GM13977 (cell line): Measurements from ENCODE around the gene POMT1.
"Not testable (repeated sequence)": the region's sequence is repeated elsewhere in the genome, so short reads cannot be mapped to it uniquely, and the experiment has no call there.

ENCODE experiments used
- DNase-seq: peaks from one replicate; pipeline ENCODE4 v3.0.0; 2012; ENCODE audit warnings: low spot score
- in situ Hi-C: fragments of 300-500 bp; cut with MboI; formaldehyde crosslinking; loops from one replicate; pipeline ENCODE4 v1.12.0; 2022; ENCODE audit warnings: low sequenced_read_pairs, low pct_unique_long_range_greater_than_20kb, mixed read lengths, inconsistent platforms; ENCODE audit not compliant: unreplicated experiment
- TF ChIP-seq, protein P1 (sequence below): IDR thresholded peaks from 2 replicates; pipeline ENCODE4 v1.5.1; 2012; ENCODE audit warnings: mild to moderate bottlenecking, control low read depth; ENCODE audit not compliant: insufficient read depth; ENCODE audit errors: extremely low read depth, missing control alignments

The POMT1 gene, protein sequence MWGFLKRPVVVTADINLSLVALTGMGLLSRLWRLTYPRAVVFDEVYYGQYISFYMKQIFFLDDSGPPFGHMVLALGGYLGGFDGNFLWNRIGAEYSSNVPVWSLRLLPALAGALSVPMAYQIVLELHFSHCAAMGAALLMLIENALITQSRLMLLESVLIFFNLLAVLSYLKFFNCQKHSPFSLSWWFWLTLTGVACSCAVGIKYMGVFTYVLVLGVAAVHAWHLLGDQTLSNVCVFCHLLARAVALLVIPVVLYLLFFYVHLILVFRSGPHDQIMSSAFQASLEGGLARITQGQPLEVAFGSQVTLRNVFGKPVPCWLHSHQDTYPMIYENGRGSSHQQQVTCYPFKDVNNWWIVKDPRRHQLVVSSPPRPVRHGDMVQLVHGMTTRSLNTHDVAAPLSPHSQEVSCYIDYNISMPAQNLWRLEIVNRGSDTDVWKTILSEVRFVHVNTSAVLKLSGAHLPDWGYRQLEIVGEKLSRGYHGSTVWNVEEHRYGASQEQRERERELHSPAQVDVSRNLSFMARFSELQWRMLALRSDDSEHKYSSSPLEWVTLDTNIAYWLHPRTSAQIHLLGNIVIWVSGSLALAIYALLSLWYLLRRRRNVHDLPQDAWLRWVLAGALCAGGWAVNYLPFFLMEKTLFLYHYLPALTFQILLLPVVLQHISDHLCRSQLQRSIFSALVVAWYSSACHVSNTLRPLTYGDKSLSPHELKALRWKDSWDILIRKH

DNA sequence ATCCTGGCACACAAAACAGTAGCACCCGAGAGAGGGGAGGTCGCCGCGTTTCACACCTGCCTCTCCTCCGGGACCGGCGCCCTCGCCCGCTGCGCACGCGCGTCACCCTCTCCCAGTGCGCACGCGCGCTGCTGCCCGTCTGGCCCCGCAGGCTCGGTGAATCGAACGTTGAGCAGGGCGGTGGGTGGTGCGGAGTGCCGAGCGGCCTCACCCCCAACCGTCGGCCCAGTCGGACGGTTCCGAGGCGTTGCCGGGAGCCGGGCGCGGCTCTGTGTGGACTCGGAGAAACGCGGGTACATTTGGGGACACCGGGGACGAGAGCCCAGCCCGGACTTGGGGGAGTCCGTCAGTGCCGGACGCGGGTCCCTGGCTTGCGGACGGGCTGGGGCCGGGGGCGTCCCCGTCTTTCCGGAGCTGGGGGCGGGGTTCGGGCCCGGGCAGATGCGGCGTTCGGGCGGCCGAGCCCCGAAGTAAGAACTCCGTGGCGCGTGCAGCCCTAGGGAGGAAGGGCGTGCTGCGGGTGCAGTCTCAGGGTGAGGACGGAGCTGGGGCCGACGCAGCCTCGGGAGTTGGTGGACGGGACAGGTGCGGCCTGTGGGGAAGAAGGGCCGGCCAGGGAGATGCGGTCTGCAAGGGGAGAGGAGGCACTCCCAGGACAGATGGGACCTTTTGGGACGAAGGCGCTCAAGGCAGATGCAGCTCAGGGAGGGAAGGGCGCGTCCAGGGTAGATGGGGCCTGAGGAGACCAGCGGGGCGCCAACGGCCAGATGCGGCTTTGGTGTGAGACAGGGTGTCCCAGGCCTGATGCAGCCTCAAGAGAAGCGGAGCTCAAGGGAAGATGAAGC is at the start of gene POMT1:
Gene POMT1, plus strand, starts transcription at position 138 of the 845 bp plus-strand sequence. CDS start 1,301 bp downstream, outside the sequence.
- DNase-seq = peak; percentile 98
- TF ChIP-seq, protein P1, sequence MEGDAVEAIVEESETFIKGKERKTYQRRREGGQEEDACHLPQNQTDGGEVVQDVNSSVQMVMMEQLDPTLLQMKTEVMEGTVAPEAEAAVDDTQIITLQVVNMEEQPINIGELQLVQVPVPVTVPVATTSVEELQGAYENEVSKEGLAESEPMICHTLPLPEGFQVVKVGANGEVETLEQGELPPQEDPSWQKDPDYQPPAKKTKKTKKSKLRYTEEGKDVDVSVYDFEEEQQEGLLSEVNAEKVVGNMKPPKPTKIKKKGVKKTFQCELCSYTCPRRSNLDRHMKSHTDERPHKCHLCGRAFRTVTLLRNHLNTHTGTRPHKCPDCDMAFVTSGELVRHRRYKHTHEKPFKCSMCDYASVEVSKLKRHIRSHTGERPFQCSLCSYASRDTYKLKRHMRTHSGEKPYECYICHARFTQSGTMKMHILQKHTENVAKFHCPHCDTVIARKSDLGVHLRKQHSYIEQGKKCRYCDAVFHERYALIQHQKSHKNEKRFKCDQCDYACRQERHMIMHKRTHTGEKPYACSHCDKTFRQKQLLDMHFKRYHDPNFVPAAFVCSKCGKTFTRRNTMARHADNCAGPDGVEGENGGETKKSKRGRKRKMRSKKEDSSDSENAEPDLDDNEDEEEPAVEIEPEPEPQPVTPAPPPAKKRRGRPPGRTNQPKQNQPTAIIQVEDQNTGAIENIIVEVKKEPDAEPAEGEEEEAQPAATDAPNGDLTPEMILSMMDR = no peak
- in situ Hi-C loops = no loop called here

DNA sequence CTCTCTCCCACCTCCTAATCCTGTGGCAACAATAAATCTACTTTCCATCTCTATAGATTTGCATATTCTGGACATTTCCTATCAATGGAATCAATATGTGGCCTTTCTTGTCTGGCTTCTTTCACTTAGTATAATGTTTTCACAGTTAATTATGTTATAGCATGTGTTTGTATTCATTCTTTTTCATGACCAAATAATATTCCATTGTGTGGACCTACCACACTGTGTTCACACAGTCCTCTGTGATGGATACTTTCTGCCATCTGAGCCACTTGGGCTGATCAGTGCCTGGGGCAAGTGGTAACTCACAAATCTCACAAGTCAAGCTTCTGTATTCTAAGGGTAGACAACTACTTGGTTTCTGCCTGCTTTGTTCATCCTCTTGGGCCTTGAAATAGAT is 48.7 kb upstream of the POMT1 start:
- TF ChIP-seq, protein P1 = no peak
- in situ Hi-C loops = no loop called here
- DNase-seq = no peak

GRCh38 chr9:131455655-131456054 is 47.1 kb upstream of the POMT1 start:
- in situ Hi-C loops, DNase-seq: not testable (repeated sequence)

DNA sequence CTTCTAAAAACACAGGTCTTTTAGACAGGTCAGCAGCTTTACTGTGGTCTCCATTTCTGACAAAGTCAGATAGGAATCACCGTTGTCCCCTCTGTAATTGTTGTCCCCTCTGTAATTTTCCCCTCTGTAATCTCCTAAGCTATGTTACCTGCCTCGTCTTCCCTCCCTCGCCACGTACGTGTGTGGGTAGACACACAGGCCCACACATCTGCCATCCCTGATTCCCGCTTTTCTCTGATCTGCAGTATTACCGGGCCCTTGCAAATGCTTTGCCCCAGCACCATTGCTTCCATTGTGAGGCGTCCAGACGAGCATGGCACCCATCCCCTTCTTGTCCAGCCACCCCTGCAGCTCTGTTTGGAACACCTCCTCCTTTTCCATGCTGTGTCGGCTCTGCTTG is 45.0 kb upstream of the POMT1 start:
- TF ChIP-seq, protein P1 = no peak
- in situ Hi-C loops = no loop called here
- no peak for DNase-seq

DNA sequence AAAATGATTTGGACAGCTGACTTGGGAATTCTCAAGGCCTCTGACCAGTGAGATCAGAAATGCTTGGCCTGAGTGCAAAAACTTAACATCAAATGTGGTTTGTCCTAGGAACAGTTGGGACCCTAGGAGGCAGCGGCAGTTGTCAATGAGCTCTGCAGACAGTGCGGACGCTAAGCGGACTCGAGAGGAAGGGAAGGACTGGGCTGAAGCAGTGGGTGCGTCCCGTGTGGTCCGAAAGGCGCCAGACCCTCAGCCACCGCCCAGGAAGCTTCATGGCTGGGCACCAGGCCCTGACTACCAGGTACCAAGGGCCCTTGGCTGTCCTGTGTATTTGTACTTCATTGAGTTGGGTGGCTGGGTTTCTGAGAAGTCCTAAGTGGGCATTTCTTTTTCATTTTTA is 43.7 kb upstream of the POMT1 start:
- in situ Hi-C loops = no loop called here
- TF ChIP-seq, protein P1 = no peak
- DNase-seq = no peak

- in situ Hi-C loops = no loop called here
- DNase-seq = no peak
- TF ChIP-seq, protein P1 = no peak
Measured at GRCh38 chr9:131461166-131461565, 41.6 kb upstream of the POMT1 start.
